Spleen (tissue), 11 donors: ENCODE results near the gene ATXN7L2. TPM values are rescaled to one million over a fixed set of nuclear protein-coding genes. Genes with fewer than 3 reads are reported as not detected.

Source experiments
- DNase-seq: peaks from one replicate; pipeline ENCODE4 v3.0.0-alpha.2; 2020
- H3K27ac ChIP-seq, 8 donors: fragments of 200-600 bp; sonication (generic) in 7 of 8; 1 replicate in 4 of 8; 2 replicates in 4 of 8; pipeline versions ENCODE4 v1.5.0 to v1.8.0; 2016 to 2021; ENCODE audit warnings: inconsistent platforms in 4 of 8, mild to moderate bottlenecking in 4 of 8, moderate library complexity in 1 of 8
- H3K27me3 ChIP-seq, 7 donors: fragments of 200-600 bp; sonication (generic) in 6 of 7; replicated peaks in 1 of 7; 1 replicate in 4 of 7; 2 replicates in 3 of 7; pipeline versions ENCODE4 v1.5.0 to v1.8.0; 2016 to 2021; ENCODE audit warnings: inconsistent platforms in 3 of 7, mild to moderate bottlenecking in 1 of 7
- H3K36me3 ChIP-seq, 6 donors: fragments of 200-600 bp; sonication (generic) in 5 of 6; 1 replicate in 4 of 6; 2 replicates in 2 of 6; pipeline versions ENCODE4 v1.5.0 to v1.8.0; 2016 to 2021; ENCODE audit warnings: inconsistent platforms in 2 of 6
- H3K4me1 ChIP-seq, 6 donors: fragments of 200-600 bp; sonication (generic) in 5 of 6; 1 replicate in 3 of 6; 2 replicates in 3 of 6; pipeline versions ENCODE4 v1.5.0 to v1.8.0; 2016 to 2021; ENCODE audit warnings: inconsistent platforms in 3 of 6
- H3K4me3 ChIP-seq, 8 donors: fragments of 200-600 bp; sonication (generic) in 7 of 8; 1 replicate in 4 of 8; 2 replicates in 4 of 8; pipeline versions ENCODE4 v1.5.0 to v1.8.0; 2016 to 2021; ENCODE audit warnings: inconsistent platforms in 4 of 8, mild to moderate bottlenecking in 4 of 8, moderate library complexity in 2 of 8
- H3K9me3 ChIP-seq, 8 donors: fragments of 200-600 bp; sonication (generic) in 7 of 8; 1 replicate in 4 of 8; 2 replicates in 4 of 8; pipeline versions ENCODE4 v1.5.0 to v1.8.0; 2016 to 2021; ENCODE audit warnings: inconsistent platforms in 4 of 8
- CTCF ChIP-seq, 11 experiments: fragments of 200-600 bp in 7 of 11; fragments of 450-650 bp in 4 of 11; sonication (generic) in 4 of 11; IDR thresholded peaks in 8 of 11; conservative IDR thresholded peaks in 3 of 11; 1 replicate in 7 of 11; 2 replicates in 4 of 11; pipeline versions ENCODE4 v1.4.0 to v1.8.0; 2016 to 2021; ENCODE audit warnings: antibody characterized with exemption in 11 of 11, inconsistent platforms in 4 of 11, mild to moderate bottlenecking in 1 of 11
- POLR2A ChIP-seq, 3 donors: fragments of 450-650 bp; IDR thresholded peaks; one replicate each; pipeline ENCODE4 v1.5.1; 2017; ENCODE audit warnings: antibody characterized with exemption in 3 of 3, mild to moderate bottlenecking in 1 of 3
- POLR2AphosphoS5 ChIP-seq, 3 donors: sonication (generic); formaldehyde crosslinking; IDR thresholded peaks; one replicate each; pipeline ENCODE4 v1.5.1; 2017; ENCODE audit warnings: antibody characterized with exemption in 3 of 3
- WGBS, 5 donors: extraction: QIAGEN DNeasy Blood & Tissue Kit in 3 of 5; methylation state at CpG; one replicate each; pipeline versions ENCODE4 v1.1.5 to v1.1.7; 2013 to 2018; 5-methylcytosine and 5-hydroxymethylcytosine counted together
- intact Hi-C: fragments of 100-400 bp; cut with DNase I; formaldehyde crosslinking; loops from one replicate; pipeline ENCODE4 v1.15.0; 2023; ENCODE audit warnings: low total_unique reads
- polyA plus RNA-seq, 3 donors: library from polyadenylated mRNA; stranded (reverse); fragments of 200-250 nt; gene quantifications; one replicate each; pipeline ENCODE4 v1.2.1, GENCODE V29; 2013
- total RNA-seq, 7 donors: library from RNA; depleted of rRNA in 3 of 7; stranded (reverse); fragments of >200 nt in 3 of 7; fragmentation: NEBNext Ultra II Directional in 4 of 7; extraction: Animal tissue kit (Norgen Biotek cat#: 25700) in 4 of 7; gene quantifications; one replicate each; pipeline versions ENCODE4 v1.1.0 to v1.2.1, GENCODE V29; 2016 to 2021
- donor health status: healthy with polysubstance abuse.
- donor health status: DM: no; HTN: no; CAD: no; lungs with moderate emphysema.
- donor health status: DM: no; HTN: no; CAD: no.
- donor health status: Bipolar disorder and iron deficiency.
- donor health status: healthy.
- donor health status: DM: no; HTN: no; CAD: no.
- donor health status: DM: yes; HTN: yes; CAD: no.

Gene ATXN7L2
- total and polyA plus RNA-seq, 10 donors, result 7.1 to 16.8 (median 8.8) TPM

GRCh38 chr1:109479901-109480300 lies 3.8 kb upstream of the ATXN7L2 start:
- no peak for DNase-seq
- 87 to 100% (median 91%) methylated on average over 3 of the region's 3 CpGs for whole genome bisulfite sequencing, 5 donors
- Histone ChIP-seq H3K4me3 (no peak overlapping the region), H3K36me3 (no peaks in the 10 kb centered on the region), H3K4me1 (peaks cover 6 to 24% (median 16%) of the 10 kb centered on the region in 6 donors), H3K27ac (no peak overlapping the region), H3K9me3 (no peaks in the 10 kb centered on the region), H3K27me3 (peaks cover 0 to 38% (median 0%) of the 10 kb centered on the region in 7 donors)
- TF ChIP-seq POLR2A (IDR thresholded peaks at IDR 0.05) (no peak), POLR2AphosphoS5 (IDR thresholded peaks at IDR 0.05) (no peak), CTCF (IDR thresholded peaks at IDR 0.05 in 8 of 11, conservative IDR thresholded peaks at IDR 0.05 in 3 of 11) (no peak)
- intact Hi-C loops, result no loop called here

DNA sequence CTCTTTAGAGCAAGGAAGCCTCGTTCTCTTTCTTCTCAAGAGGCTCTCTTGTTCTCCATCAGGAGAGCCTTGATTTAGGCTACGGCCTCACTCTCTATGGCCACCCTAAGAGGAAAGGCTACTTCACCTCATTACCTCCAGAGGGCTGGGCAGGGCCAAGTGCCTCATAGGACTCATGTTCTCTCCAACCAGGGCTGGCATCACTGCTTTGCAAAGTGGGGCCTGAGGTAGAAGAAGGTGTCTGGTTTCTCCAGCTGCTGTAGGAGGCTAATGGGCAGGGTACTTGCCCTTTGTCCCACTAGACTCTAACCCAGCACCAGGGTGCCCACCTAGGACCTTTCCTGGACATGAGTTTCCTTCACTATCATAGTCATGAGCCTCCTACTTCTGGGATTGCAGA lies 2.1 kb upstream of the ATXN7L2 start:
- DNase-seq, result no peak
- intact Hi-C loops, result loop anchor here (2.0 kb wide), 1 partner anchor 55 kb away; the partner anchor contains the start of gene PSMA5
- no peak overlapping the region for H3K4me3 ChIP-seq
- peaks cover 7 to 37% (median 25%) of the 10 kb centered on the region in 6 donors for H3K4me1 ChIP-seq
- TF ChIP-seq CTCF (IDR thresholded peaks at IDR 0.05 in 8 of 11, conservative IDR thresholded peaks at IDR 0.05 in 3 of 11), result no peak
- no peak for TF ChIP-seq POLR2A (IDR thresholded peaks at IDR 0.05)
- no peak for TF ChIP-seq POLR2AphosphoS5 (IDR thresholded peaks at IDR 0.05)
- no peaks in the 10 kb centered on the region for H3K9me3 ChIP-seq
- H3K27ac ChIP-seq, result no peak overlapping the region
- H3K27me3 ChIP-seq, result peaks cover 0 to 29% (median 0%) of the 10 kb centered on the region in 7 donors
- H3K36me3 ChIP-seq, result peaks cover 0 to 9% (median 0%) of the 10 kb centered on the region in 6 donors
- WGBS, 5 donors, result 77 to 91% (median 82%) methylated on average over 2 of the region's 2 CpGs

DNA sequence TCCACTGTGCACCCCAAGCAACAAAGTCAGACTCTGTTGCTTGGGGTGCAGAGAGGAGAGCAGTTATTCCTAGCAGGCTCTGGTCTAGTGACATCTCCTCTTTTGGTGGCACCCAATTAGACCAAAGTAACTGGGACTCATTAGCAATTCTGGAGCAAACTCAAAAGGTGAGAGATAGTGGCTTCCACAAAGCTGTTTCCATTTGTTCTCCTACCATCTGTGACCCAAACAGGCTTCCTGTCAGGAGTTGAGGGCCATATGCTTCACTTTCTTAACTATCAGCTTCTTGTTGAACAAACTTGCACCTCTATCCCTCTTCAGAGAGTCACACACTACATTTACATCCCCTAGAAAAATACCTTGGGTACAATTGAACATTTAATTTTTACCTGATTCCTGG lies 1.5 kb upstream of the ATXN7L2 start:
- H3K4me1 ChIP-seq, result peaks cover 7 to 37% (median 25%) of the 10 kb centered on the region in 6 donors
- H3K27me3 ChIP-seq, result peaks cover 0 to 24% (median 0%) of the 10 kb centered on the region in 7 donors
- no peak overlapping the region for H3K4me3 ChIP-seq
- no peak overlapping the region for H3K27ac ChIP-seq
- TF ChIP-seq POLR2A (IDR thresholded peaks at IDR 0.05), result no peak
- no peak for TF ChIP-seq CTCF (IDR thresholded peaks at IDR 0.05 in 8 of 11, conservative IDR thresholded peaks at IDR 0.05 in 3 of 11)
- TF ChIP-seq POLR2AphosphoS5 (IDR thresholded peaks at IDR 0.05), result no peak
- intact Hi-C loops, result loop anchor here (2.0 kb wide), 1 partner anchor 55 kb away; the partner anchor contains the start of gene PSMA5
- no peak for DNase-seq
- H3K9me3 ChIP-seq, result no peaks in the 10 kb centered on the region
- peaks cover 0 to 12% (median 0%) of the 10 kb centered on the region in 6 donors for H3K36me3 ChIP-seq

- TF ChIP-seq POLR2A (IDR thresholded peaks at IDR 0.05) (no peak), POLR2AphosphoS5 (IDR thresholded peaks at IDR 0.05) (peak in 1 of 3 donors; percentile 6), CTCF (IDR thresholded peaks at IDR 0.05 in 8 of 11, conservative IDR thresholded peaks at IDR 0.05 in 3 of 11) (peak in 5 of 11 experiments; percentile 9 to 27 (median 13))
- peaks cover 0 to 16% (median 0%) of the 10 kb centered on the region in 7 donors for H3K27me3 ChIP-seq
- peak; percentile 91 for DNase-seq
- 8 to 12% (median 10%) methylated on average over 27 to 29 of the region's 29 CpGs for WGBS, 5 donors
- H3K9me3 ChIP-seq, result no peaks in the 10 kb centered on the region
- peak overlapping the region in 7 of 8 donors; percentile 32 to 97 (median 70) for H3K27ac ChIP-seq
- intact Hi-C loops, result loop anchor here (2.0 kb wide), 1 partner anchor 56 kb away; the partner anchor contains the start of gene PSMA5
- H3K36me3 ChIP-seq, result peaks cover 0 to 20% (median 0%) of the 10 kb centered on the region in 6 donors
- peak overlapping the region; percentile 53 to 90 (median 70) for H3K4me3 ChIP-seq
- H3K4me1 ChIP-seq, result peaks cover 7 to 43% (median 26%) of the 10 kb centered on the region in 6 donors
Measured at GRCh38 chr1:109482791-109483671, 674 bp upstream of the ATXN7L2 start.
